Breast epithelium (tissue), 4 donors: ENCODE measurements around the gene CPT1C. TPM values are rescaled to one million over a fixed set of nuclear protein-coding genes. Genes with fewer than 3 reads are reported as not detected.
A peak's percentile ranks its signal among the peaks of the same experiment; 100 is the strongest.

Experiments
- DNase-seq, 2 donors: peaks; one replicate each; pipeline ENCODE4 v3.0.0-alpha.2; 2019; ENCODE audit warnings: low spot score in 2 of 2
- H3K27ac ChIP-seq, 2 donors: fragments of 200-600 bp; sonication (generic) in 1 of 2; one replicate each; pipeline ENCODE4 v1.5.1; 2016 to 2019; ENCODE audit warnings: mild to moderate bottlenecking in 1 of 2
- H3K27me3 ChIP-seq, 2 donors: fragments of 200-600 bp; sonication (generic) in 1 of 2; one replicate each; pipeline versions ENCODE4 v1.5.1 to v1.6.0; 2017 to 2019; ENCODE audit warnings: control low read depth in 1 of 2, mild to moderate bottlenecking in 1 of 2
- H3K36me3 ChIP-seq: fragments of 200-600 bp; one replicate; pipeline ENCODE4 v1.5.1; 2019
- H3K4me1 ChIP-seq, 2 donors: fragments of 200-600 bp; sonication (generic); one replicate each; pipeline ENCODE4 v1.5.1; 2016 to 2019; ENCODE audit warnings: control low read depth in 1 of 2
- H3K4me3 ChIP-seq, 3 donors: fragments of 200-600 bp; sonication (generic); 1 replicate in 2 of 3; 2 replicates in 1 of 3; pipeline ENCODE4 v1.5.1; 2016 to 2019; ENCODE audit warnings: mild to moderate bottlenecking in 3 of 3, moderate library complexity in 2 of 3
- H3K9me3 ChIP-seq, 2 donors: fragments of 200-600 bp; sonication (generic) in 1 of 2; one replicate each; pipeline ENCODE4 v1.5.1; 2016 to 2019; ENCODE audit warnings: control low read depth in 1 of 2
- CTCF ChIP-seq, 3 donors: fragments of 450-650 bp; IDR thresholded peaks; one replicate each; pipeline ENCODE4 v1.5.1; 2016 to 2017; ENCODE audit warnings: antibody characterized with exemption in 3 of 3, mild to moderate bottlenecking in 3 of 3, moderate library complexity in 3 of 3
- POLR2A ChIP-seq: fragments of 450-650 bp; IDR thresholded peaks from one replicate; pipeline ENCODE4 v1.6.1; 2016; ENCODE audit warnings: antibody characterized with exemption, mild to moderate bottlenecking, moderate library complexity
- POLR2AphosphoS5 ChIP-seq, 3 donors: sonication (generic); formaldehyde crosslinking; IDR thresholded peaks; one replicate each; pipeline ENCODE4 v1.6.1; 2017; ENCODE audit warnings: antibody characterized with exemption in 3 of 3
- intact Hi-C: fragments of 100-400 bp; cut with DNase I; formaldehyde crosslinking; loops from one replicate; pipeline ENCODE4 v1.15.1; 2023; ENCODE audit warnings: low total_unique reads
- total RNA-seq, 3 donors: library from RNA; depleted of rRNA; stranded (reverse); fragments of >200 nt; gene quantifications; one replicate each; pipeline ENCODE4 v1.1.0, GENCODE V29; 2016

Gene CPT1C
- total RNA-seq, 3 donors from 2014 or later = 0.80 to 14.4 (median 2.8) TPM

DNA sequence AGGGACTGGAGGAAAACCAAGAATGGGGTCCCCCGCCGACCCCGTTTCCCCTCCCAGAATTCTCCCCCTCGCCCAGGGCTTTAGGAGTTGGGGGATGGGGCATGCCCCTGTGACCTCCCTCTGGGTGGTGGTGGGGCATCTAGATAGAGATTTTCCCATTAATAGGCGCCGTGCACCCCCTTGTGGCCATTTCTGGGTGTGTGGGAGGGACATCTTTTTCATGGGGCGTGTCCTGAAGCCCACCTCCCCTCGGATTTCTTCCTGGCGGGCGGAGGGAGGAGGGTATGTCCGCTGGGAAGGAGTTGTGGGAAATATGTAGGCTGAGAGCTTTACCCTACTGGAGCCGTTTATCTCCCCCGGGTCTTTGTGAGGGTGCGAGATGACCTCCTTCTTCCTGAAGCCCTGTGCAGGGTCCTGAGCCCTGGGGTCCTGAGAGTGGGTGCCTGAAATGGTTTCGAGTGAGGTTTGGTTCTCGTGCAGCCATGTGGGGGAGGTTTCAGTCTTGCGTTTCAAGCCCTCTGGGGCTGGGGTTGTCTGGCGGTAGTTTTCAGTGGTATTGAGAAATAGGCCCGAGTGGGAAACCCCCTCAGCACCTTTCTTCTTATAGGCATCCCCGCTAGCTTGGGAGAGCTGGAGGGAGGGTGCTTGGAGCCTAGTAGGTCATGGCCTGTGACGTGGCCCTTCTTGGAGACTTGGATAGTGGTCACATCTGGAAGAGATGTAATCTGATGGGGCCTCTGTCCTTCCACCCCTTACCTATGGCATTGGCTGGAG is 12.8 kb upstream of the CPT1C start:
- intact Hi-C loops = no loop called here
- Histone ChIP-seq H3K4me3 (peak overlapping the region; percentile 64 to 98 (median 84)), H3K27ac (peak overlapping the region; percentile 89 to 96), H3K9me3 (no peaks in the 10 kb centered on the region), H3K4me1 (peaks cover 11 to 12% of the 10 kb centered on the region in 2 donors), H3K36me3 (no peaks in the 10 kb centered on the region), H3K27me3 (no peaks in the 10 kb centered on the region)
- DNase-seq = peak; percentile 66 to 72
- TF ChIP-seq POLR2AphosphoS5 (IDR thresholded peaks at IDR 0.05) (no peak), POLR2A (no peak), CTCF (IDR thresholded peaks at IDR 0.05) (peak; percentile 62 to 74 (median 67))

DNA sequence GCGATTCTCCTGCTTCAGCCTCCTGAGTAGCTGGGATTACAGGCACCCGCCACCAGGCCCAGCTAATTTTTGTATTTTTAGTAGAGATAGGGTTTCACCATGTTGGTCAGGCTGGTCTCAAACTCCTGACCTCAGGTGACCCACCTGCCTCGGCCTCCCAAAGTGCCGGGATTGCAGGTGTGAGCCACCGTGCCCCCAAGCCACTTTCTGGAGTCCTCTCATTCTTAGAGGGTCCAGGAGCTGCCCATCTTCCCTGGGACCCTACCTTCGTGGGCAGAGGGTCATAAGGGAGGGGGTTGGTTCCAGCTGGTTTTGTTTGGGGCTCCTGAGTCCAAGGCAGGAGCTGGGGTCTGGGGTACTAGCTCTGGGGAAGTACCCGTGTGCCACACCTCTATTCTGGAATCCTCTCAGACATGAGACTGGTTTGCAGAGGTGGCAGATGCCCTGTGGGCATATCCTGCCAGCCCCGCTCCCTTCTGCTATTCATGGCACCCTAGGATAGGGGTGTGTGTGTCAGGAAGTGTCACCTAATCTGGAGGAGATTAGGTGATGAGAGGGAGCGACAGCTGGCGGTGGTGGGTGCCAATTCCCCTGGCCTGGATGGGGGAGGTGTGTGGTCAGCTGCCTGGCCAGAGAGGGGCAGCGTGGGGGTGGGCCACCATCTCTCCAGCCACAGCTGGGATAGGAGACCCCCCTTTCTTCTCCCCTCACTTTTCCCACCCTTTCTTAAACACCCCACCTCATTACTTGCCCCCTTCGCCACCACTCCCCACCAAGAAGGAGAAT is 11.7 kb upstream of the CPT1C start:
- peaks cover 11 to 12% of the 10 kb centered on the region in 2 donors for H3K4me1 ChIP-seq
- no peaks in the 10 kb centered on the region for H3K27me3 ChIP-seq
- TF ChIP-seq POLR2A (no peak), POLR2AphosphoS5 (IDR thresholded peaks at IDR 0.05) (no peak), CTCF (IDR thresholded peaks at IDR 0.05) (no peak)
- intact Hi-C loops = no loop called here
- no peaks in the 10 kb centered on the region for H3K36me3 ChIP-seq
- H3K9me3 ChIP-seq = no peaks in the 10 kb centered on the region
- H3K27ac ChIP-seq = peak overlapping the region; percentile 60 to 72
- no peak for DNase-seq
- no peak overlapping the region for H3K4me3 ChIP-seq

- Histone ChIP-seq H3K4me1 (peaks cover 11 to 12% of the 10 kb centered on the region in 2 donors), H3K27ac (peak overlapping the region; percentile 60 to 72)
- intact Hi-C loops = no loop called here
Measured at GRCh38 chr19:49679771-49680413, 11.0 kb upstream of the CPT1C start.

DNA sequence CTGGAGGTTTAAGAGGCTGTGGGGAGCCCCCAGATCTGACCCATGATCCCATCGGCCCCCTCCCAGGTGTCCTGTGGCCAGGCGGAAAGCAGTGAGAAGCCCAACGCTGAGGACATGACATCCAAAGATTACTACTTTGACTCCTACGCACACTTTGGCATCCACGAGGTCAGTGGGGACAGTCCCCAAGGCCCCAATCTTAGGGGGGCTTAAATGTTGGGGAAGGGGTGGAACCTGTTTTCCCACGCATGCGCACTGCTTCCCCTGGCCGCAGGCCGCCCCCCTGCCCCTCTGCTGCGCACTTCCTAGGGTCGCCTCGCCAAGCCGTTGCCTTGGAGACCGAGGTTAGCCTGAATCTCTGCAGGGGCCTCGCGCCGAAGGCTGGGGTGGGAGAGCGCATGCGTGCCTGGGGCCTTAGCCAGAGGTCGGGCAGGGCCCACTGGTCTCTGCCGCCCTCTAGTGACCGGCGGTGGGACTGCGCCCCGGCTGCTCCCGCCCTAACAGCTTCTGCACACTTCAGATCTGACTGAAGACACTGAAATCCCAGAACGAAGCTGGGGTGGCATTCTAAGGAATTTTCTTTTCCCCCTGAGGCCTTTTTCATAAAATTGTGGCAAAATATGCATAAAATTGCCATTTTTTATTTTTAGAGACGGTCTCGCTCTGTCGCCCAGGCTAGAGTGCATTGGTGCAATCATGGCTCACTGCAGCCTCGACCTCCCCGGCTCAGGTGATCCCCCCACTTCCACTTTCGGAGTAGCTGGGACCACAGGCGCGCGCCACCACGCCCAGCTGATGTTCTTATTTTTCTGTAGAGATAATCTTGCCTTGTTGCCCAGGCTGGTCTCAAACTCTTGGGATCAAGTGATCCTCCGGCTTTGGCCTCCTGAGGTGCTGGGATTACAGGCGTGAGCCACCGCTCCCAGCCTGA is 10.2 kb upstream of the CPT1C start:
- H3K27me3 ChIP-seq = no peaks in the 10 kb centered on the region
- no peaks in the 10 kb centered on the region for H3K36me3 ChIP-seq
- intact Hi-C loops = no loop called here
- peak overlapping the region; percentile 60 to 72 for H3K27ac ChIP-seq
- H3K4me3 ChIP-seq = peak overlapping the region in 2 of 3 donors; percentile 24 to 42
- peak; percentile 82 to 91 for DNase-seq
- peaks cover 11 to 12% of the 10 kb centered on the region in 2 donors for H3K4me1 ChIP-seq
- H3K9me3 ChIP-seq = no peaks in the 10 kb centered on the region
- TF ChIP-seq CTCF (IDR thresholded peaks at IDR 0.05) = peak; percentile 89 to 98 (median 97)
- TF ChIP-seq POLR2A = no peak
- TF ChIP-seq POLR2AphosphoS5 (IDR thresholded peaks at IDR 0.05) = peak in 1 of 3 donors; percentile 74

More at GRCh38 chr19:49679771-49680413, 11.0 kb upstream of the CPT1C start:
- no peak for DNase-seq
- H3K27me3 ChIP-seq = no peaks in the 10 kb centered on the region
- peak overlapping the region in 2 of 3 donors; percentile 24 to 42 for H3K4me3 ChIP-seq
- TF ChIP-seq POLR2A = no peak
- TF ChIP-seq CTCF (IDR thresholded peaks at IDR 0.05) = no peak
- no peak for TF ChIP-seq POLR2AphosphoS5 (IDR thresholded peaks at IDR 0.05)
- H3K9me3 ChIP-seq = no peaks in the 10 kb centered on the region
- H3K36me3 ChIP-seq = no peaks in the 10 kb centered on the region
